Suppressor macrophage (primary cell): ENCODE results near the gene KAZN.

Experiments used
- DNase-seq, 4 experiments: peaks; one replicate each; pipeline ENCODE4 v3.0.0-alpha.2; 2020 to 2022

KAZN gene

GRCh38 chr1:14922942-14923726, 324.6 kb downstream of the KAZN start:
- no peak for DNase-seq

DNA sequence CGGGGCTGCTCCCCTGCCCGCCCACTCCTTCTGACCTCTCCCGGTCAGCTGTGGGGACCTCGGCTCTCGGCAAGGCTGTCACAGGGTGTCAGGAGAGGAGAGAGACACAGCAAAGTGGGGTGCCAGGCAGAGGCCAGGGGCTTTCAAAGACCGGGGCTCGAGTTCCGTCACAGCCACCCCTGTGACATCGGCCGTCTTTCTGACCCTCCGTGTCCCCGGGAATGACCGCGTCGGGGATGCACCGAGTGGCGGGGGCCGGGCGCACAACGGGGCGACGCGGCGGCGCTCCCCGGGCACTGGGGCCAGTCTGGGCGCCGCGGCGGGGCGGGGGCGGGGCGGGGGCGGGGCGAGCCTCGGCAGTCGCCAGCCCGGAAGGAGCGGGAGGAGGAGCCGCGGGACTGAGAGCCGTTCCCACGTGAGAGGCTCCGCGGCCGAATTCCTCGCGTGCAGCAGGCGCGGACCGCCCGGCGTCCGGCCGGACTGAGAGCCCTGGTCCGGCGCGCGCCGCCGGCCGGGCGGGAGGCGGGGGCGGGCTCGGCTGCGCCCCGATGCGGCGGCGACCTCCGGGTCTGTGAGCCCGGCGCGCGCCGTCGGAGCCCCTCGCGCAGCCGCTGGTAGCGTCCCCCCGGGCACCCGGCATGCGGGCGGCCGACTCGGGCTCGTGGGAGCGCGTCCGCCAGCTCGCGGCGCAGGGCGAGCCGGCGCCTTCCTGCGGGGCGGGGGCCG, 325.4 kb downstream of the KAZN start:
- peak; percentile 37 to 83 (median 72) for DNase-seq

GRCh38 chr1:14924455-14925331, 326.2 kb downstream of the KAZN start:
- DNase-seq, result peak; percentile 29 to 75 (median 48)

DNA sequence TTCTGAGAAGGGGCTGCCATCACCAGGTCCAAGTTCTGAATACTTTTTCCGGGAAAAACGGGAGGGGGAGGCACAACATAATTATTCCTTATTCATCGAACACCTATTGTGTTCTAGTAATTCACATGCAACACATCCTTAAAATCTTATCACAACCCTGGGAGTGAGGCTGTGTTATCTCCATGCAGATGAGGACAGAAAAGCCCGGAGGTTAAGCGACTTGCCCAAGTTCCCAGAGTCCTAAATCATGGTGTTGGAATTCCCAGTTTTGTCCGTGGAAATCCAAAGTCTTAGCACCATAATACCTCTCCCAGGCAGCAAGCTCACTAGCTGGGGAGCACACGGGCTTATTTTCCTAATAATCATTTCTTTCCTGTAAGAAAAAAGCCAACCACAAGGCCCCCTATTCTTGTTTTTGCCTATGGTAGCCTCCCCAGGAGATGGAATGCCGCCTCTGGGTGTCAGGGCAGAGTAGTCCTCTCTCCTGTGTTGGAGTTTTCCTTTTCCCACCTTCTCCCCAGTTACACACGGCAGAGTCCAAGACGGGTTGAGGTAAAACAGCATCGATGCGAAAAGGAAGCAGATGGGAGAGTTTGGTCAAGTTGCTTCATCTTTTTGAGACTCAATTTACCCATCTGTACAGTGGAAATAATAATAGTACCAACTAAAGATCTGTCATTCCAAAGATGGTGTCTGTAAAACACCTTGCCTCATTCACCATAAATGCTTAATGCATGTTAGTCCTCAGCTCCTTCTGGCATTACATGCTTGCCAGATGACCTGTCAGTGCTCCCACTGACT, 327.1 kb downstream of the KAZN start:
- DNase-seq, result no peak

GRCh38 chr1:14926229-14926628, 327.7 kb downstream of the KAZN start:
- no peak for DNase-seq

- DNase-seq, result no peak
These were observed 328.5 kb downstream of the KAZN start for GRCh38 chr1:14926818-14927575.

DNA sequence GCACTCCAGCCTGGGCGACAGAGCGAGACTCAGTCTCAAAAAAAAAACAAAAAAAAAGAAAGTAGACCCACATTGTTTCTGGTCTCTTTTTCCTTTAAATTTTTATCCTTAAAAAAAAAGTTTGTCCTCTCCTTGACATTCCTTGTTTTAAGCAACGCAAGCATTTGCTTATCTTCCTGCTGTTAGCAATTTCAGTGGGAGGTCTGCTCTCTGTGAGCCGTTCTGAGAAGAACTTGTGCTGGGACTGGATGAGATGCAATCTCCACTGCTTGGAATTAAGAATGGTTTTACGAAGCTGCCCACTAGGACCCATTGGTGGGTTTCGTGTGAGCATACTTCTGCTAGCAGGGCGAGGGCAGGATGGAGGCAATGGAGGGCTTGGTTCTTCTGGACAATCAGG, 329.9 kb downstream of the KAZN start:
- no peak for DNase-seq

DNA sequence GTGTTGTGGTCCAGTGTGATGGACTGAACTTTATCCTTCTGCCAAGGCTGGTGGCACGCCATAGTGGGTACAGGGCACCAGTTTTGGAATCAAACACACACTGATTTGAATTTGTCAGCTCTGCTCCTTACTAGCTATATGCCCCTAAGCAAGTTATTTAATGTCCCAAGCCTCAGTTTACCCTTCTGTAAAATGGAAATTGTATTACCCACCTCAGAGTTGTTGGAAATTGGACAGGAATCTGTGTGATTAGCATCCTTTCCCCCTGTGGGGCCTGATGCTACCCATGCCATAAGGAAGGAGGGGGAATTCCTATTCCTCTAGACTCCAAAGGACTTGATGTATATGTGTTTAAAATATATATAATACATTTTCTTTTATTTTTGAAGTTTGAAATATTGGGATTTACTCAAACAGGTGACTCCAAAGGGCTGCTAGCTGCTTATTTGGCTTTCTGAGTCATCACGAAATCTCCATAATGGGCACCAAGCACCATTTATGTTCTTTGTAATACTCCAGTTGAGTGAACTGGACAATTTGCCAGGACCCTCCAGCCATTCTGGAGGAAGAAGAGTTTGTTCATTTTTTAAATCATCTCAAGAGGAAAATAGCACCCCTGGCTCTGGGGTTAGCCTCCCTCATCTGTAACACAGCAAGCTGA, 330.5 kb downstream of the KAZN start:
- no peak for DNase-seq

DNA sequence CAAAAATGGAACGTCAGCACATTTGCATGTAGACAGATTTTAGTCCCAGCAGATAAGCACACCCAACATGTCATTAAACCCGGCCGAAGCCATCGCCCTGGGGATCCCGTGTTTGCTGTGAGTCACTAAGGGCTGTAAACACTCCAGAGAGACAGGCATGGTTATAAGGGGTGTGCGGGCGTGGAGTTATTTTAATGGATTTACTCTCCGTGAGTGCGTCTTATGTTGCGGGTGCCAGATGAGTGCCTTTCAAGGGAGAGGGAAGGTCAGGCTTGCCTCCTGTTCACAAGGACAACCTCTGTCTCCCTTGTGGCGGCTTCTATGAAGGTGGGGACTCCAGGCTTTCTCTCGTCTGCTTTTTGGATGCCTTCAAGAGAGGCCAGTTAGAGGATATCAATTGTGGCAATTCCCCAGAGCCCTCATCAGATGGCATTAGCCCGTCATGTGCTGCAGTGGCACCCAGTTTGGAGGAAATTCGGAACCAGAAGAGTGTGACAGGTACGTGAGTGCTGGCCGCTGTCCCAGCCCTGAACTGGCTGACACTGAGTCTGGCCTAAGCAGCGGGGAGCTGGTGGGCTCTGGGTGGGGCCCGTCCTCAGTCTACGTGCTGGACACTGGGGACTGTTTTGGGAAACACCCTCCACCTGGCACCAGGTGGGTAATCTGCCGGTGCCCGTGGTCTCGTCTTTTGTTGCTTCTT, 331.2 kb downstream of the KAZN start:
- no peak for DNase-seq

DNA sequence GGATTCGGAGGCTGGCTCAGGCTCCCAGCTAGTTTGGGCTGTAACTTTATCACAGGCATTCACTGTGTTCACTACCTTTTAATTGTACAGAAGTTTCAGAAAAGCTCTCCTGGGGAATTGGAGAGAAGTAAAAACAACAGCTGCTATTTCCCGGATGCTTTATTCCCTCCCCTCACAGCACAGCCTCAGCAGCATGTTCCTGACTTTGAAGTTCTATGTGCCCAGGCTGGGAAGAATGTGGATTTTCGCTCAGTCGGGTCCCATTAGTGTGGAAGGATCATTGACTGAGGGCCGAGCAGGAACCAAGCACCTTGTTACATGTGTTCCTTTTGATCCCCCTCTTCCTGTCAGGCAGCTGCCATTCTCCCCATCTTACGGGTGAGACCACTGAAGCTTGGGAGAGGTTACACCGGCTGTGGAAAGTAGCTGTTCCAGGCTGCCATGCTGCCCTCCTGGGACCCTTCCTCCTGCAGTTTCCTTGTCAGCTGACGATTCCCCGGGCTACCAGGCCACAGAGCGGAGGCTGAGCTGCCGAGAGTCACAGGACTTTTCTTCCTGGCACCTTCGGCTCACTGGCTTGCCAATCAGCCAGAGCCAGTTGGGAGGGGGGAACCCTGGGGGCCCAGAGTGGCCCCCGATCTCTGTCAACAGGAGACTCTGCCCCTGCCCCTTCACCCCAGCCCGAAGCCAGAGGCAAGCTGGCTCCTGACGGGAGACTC, 331.9 kb downstream of the KAZN start:
- DNase-seq, result no peak

DNA sequence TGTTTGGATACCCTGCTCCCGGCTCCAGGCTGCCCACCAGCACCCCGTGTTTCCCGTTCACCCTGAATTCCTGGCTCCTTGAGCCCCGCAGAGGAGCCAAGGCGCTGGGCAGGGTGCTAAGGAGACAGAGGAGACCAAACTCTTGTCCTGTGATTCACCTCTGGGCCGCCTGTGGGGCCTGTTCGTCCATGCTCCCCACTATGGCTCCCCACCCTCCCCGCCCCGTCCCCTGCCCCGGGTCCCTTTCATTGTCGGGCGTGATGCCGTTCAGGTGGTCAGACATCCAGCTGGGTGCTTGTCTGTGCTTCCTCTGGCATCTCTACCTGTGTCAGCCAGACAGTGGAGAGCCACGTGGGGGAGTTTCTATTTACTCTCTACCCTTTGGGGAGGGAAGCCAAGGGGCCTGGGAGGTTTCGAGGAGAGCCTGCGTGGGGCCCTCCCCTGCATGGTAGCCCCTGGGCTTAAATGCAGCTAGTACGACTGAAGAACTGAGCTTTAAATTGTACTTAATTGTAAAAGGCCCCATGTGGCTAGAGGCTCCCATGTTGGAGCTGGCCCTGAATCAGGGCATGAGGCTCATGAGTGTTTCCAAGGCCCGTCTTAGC, 333.7 kb downstream of the KAZN start:
- no peak for DNase-seq

GRCh38 chr1:14934867-14935266, 336.4 kb downstream of the KAZN start:
- no peak for DNase-seq

GRCh38 chr1:14936815-14937214, 338.3 kb downstream of the KAZN start:
- DNase-seq, result no peak

DNA sequence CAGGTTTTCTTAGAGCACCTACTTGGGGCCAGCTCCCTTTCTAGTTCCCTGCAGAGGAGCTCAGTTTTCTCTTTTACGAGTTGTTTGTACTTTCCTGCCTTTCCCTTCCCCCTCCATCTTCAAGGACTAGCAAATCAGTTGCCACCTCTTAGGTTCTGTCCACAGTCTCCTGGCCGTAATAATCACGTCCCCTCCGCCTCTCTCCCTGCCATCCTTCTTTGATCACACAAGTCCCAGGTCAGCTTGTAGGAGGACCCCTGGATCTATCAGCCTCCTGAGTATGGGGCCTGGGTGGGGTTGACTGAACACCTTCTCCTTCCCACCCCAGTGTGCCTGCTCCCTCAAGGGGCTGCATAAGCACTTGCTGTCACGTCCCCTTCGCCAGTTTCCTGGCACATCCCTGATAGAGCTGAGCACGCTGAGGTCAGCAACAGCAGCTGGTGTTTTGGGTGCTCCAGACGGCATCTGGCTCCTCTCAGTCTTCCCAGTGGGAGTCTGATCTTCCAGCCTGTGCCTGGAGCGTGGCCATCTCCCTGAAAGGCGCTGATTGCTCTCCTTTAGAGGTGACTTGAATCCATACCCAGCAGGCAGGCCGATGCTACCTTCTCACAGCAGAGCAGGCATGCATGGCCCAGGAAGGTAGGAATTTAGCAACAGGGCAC, 338.9 kb downstream of the KAZN start:
- DNase-seq, result no peak

- peak; percentile 64 to 82 (median 82) for DNase-seq
These were observed 341.2 kb downstream of the KAZN start for GRCh38 chr1:14939527-14940284.

- no peak for DNase-seq
These were observed 341.9 kb downstream of the KAZN start for GRCh38 chr1:14940285-14940870.

DNA sequence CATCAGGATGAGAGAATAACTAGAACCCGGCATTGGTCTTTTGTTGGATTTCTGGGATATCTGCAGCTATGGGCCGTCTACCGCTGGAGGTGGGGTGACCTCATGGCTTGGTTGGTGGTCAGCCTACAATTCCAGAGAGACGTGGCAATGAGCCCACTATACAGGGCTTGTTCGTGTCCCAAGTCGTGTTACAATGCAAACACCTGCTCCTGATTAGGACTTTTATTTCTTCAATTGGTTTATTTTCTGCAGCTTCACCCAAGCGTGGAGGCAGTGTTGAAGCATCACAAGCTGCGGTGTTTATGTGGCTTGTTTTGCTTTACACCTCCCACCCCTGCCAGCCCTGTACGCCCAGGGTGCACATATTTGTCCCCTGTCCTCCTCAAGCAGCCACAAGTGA, 343.4 kb downstream of the KAZN start:
- DNase-seq, result no peak
